Bronchial epithelial cell (primary cell): ENCODE results near the gene SCUBE1. TPM values are rescaled to one million over a fixed set of nuclear protein-coding genes. Genes with fewer than 3 reads are reported as not detected.

ENCODE experiments used
- DNase-seq: peaks from one replicate; pipeline ENCODE4 v3.0.0-alpha.2; 2010; ENCODE audit warnings: low read depth
- FAIRE-seq: peaks from 2 replicates; lab custom pipeline; 2011; peaks lifted over from hg19 to GRCh38; lab: Jason Lieb, UNC
- H3K27me3 ChIP-seq: 2 replicates; pipeline ENCODE4 v1.5.1; 2011; ENCODE audit warnings: low read length; ENCODE audit not compliant: control insufficient read depth, insufficient read depth
- H3K36me3 ChIP-seq: 2 replicates; pipeline ENCODE4 v1.5.1; 2011; ENCODE audit warnings: low read length; ENCODE audit not compliant: control insufficient read depth, insufficient read depth
- H3K4me3 ChIP-seq: 2 replicates; pipeline ENCODE4 v1.5.1; 2011; ENCODE audit warnings: mild to moderate bottlenecking, low read depth, low read length, control low read depth
- CTCF ChIP-seq: IDR thresholded peaks from 2 replicates; pipeline ENCODE4 v1.5.1; 2011; ENCODE audit warnings: mild to moderate bottlenecking, moderate library complexity, low read length, control low read depth, inconsistent platforms; ENCODE audit not compliant: insufficient read depth, severe bottlenecking
- total RNA-seq: library from RNA; depleted of rRNA; stranded (reverse); fragments of >200 nt; gene quantifications from 2 replicates; pipeline ENCODE4 v1.2.1, GENCODE V29; 2014

Gene SCUBE1
- total RNA-seq, 1 donor from 2014 or later = under 0.01 TPM

- Histone ChIP-seq H3K4me3 (no peak overlapping the region), H3K36me3 (no peaks in the 10 kb centered on the region), H3K27me3 (peaks cover 4% of the 10 kb centered on the region)
- DNase-seq = no peak
- FAIRE-seq = peak; percentile 47
- no peak for TF ChIP-seq CTCF
These were observed 116.6 kb downstream of the SCUBE1 start for GRCh38 chr22:43226377-43227238.

- H3K27me3 ChIP-seq = peaks cover 4% of the 10 kb centered on the region
- no peak for FAIRE-seq
- no peak for DNase-seq
- H3K4me3 ChIP-seq = no peak overlapping the region
- no peak for TF ChIP-seq CTCF
- H3K36me3 ChIP-seq = no peaks in the 10 kb centered on the region
These were observed 117.6 kb downstream of the SCUBE1 start for GRCh38 chr22:43225609-43226008.

GRCh38 chr22:43222987-43223386, 120.2 kb downstream of the SCUBE1 start:
- Histone ChIP-seq H3K27me3 (peaks cover 4% of the 10 kb centered on the region), H3K4me3 (no peak overlapping the region), H3K36me3 (no peaks in the 10 kb centered on the region)
- DNase-seq (no peak), FAIRE-seq (no peak)
- no peak for TF ChIP-seq CTCF

GRCh38 chr22:43222262-43222661, 120.9 kb downstream of the SCUBE1 start:
- TF ChIP-seq CTCF = no peak
- Histone ChIP-seq H3K4me3 (no peak overlapping the region), H3K27me3 (peaks cover 4% of the 10 kb centered on the region), H3K36me3 (no peaks in the 10 kb centered on the region)
- FAIRE-seq (no peak), DNase-seq (no peak)

GRCh38 chr22:43220625-43221380, 122.4 kb downstream of the SCUBE1 start:
- DNase-seq (no peak), FAIRE-seq (no peak)
- Histone ChIP-seq H3K4me3 (no peak overlapping the region), H3K27me3 (peaks cover 2% of the 10 kb centered on the region), H3K36me3 (no peaks in the 10 kb centered on the region)
- no peak for TF ChIP-seq CTCF
